Activated T-cell treated with anti-CD3 and anti-CD28 coated beads, Interleukin-2, amount 50 U/mL, for 72 hours (primary cell): ENCODE data around the gene WEE1. TPM values are rescaled to one million over a fixed set of nuclear protein-coding genes. Genes with fewer than 3 reads are reported as not detected.
"Not testable (repeated sequence)": the region's sequence is repeated elsewhere in the genome, so short reads cannot be mapped to it uniquely, and the experiment has no call there.

ENCODE experiments used
- ATAC-seq, 2 donors: fragments of 150-1000 bp; cut with Tn5 transposase; replicated peaks in 1 of 2; 2 replicates each; pipeline ENCODE4 v1.10.0; 2021; ENCODE audit warnings: moderate library complexity in 2 of 2, mild to moderate bottlenecking in 1 of 2
- DNase-seq, 2 donors: peaks; one replicate each; pipeline ENCODE4 v3.0.0; 2021 to 2022; ENCODE audit warnings: mixed read lengths in 1 of 2
- H3K27ac Mint-ChIP-seq: one replicate; pipeline ENCODE4 v1.8.0; 2022; ENCODE audit warnings: mild to moderate bottlenecking, moderate library complexity, mixed read lengths
- H3K27me3 Mint-ChIP-seq: one replicate; pipeline ENCODE4 v1.8.0; 2022; ENCODE audit warnings: low read depth, mixed read lengths
- H3K36me3 Mint-ChIP-seq, 2 donors: one replicate each; pipeline ENCODE4 v1.8.0; 2022; ENCODE audit warnings: mixed read lengths in 2 of 2, mild to moderate bottlenecking in 1 of 2; ENCODE audit not compliant: insufficient read depth in 2 of 2
- H3K4me1 Mint-ChIP-seq: one replicate; pipeline ENCODE4 v1.8.0; 2022; ENCODE audit warnings: low read depth, mixed read lengths
- H3K4me3 Mint-ChIP-seq, 2 donors: one replicate each; pipeline ENCODE4 v1.8.0; 2022; ENCODE audit warnings: mild to moderate bottlenecking in 2 of 2, mixed read lengths in 2 of 2, moderate library complexity in 2 of 2
- H3K9me3 Mint-ChIP-seq, 2 donors: one replicate each; pipeline ENCODE4 v1.8.0; 2022; ENCODE audit warnings: mixed read lengths in 2 of 2
- total RNA-seq, 2 donors: library from RNA; stranded (reverse); gene quantifications; one replicate each; pipeline ENCODE4 v1.2.3, GENCODE V29; 2022

WEE1 gene
- total RNA-seq, 2 donors from 2014 or later, result 41.6 to 45.5 TPM

DNA sequence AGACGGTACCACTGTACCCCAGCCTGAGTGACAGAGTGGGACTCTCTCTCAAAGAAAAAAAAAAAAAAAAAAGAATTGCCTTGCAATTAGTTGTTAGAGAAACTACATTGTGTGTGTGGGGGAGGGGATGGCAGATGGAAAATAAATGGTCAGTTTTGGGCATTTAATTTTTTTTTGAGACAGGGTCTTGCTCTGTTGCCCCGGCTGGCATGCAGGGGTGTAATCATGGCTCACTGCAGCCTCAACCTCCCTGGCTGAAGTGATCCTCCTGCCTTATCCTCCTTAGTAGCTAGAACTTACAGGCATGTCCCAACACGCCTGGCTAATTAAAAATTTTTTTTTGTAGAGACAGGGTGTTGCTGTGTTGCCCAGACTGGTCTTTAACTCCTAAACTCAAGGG is 36.4 kb downstream of the WEE1 start:
- Mint-ChIP-seq H3K4me3 (no peak overlapping the region), H3K27ac (no peak overlapping the region), H3K9me3 (no peaks in the 10 kb centered on the region)

DNA sequence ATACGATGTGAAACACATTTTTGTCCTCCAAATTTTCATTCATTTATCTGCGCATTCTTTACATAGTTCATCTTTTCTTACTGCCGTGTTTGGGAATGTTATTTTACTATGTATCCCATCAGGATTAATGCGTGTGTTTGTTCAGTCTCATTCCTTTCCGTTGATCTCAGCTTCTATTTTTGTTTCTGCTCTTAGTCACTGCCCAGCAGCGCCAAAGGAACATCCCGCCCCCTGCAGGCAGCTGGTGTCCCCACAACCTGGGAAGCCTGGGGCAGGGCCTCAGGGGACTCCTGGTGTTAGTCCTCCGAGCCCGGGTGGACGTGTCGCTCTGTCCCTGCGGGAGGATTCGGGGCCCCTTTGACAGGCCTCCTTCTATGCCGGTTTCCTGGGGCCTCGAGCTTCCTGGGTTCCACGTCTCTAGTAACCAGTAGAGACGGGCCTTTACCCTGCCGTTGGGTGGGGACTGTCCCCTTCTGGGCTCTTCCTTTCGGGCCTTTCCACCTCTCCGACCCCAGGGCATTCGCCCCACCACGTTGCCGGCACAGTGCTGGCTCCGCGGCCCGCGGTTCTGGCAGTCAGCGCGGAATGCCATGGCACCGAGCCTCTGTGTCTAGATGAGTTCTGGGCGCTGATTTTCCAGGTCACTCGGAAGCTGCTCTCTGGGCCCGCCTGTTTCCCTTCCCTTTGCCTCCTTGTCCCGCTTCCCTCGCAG is 39.8 kb downstream of the WEE1 start:
- no peaks in the 10 kb centered on the region for H3K27me3 Mint-ChIP-seq
- peaks cover 72% of the 10 kb centered on the region for H3K4me1 Mint-ChIP-seq
- H3K9me3 Mint-ChIP-seq, result no peaks in the 10 kb centered on the region
- peak; percentile 59 to 70 for ATAC-seq
- H3K36me3 Mint-ChIP-seq, result peaks cover 1 to 3% of the 10 kb centered on the region in 2 donors
- peak; percentile 91 for DNase-seq
- H3K27ac Mint-ChIP-seq, result peak overlapping the region; percentile 96
- peak overlapping the region; percentile 87 to 99 for H3K4me3 Mint-ChIP-seq

More for the DNA sequence above, 36.4 kb downstream of the WEE1 start:
- Mint-ChIP-seq H3K4me1 (peaks cover 48% of the 10 kb centered on the region), H3K36me3 (peaks cover 1 to 3% of the 10 kb centered on the region in 2 donors), H3K27me3 (peaks cover 6% of the 10 kb centered on the region)
- ATAC-seq (no peak), DNase-seq (no peak)

DNA sequence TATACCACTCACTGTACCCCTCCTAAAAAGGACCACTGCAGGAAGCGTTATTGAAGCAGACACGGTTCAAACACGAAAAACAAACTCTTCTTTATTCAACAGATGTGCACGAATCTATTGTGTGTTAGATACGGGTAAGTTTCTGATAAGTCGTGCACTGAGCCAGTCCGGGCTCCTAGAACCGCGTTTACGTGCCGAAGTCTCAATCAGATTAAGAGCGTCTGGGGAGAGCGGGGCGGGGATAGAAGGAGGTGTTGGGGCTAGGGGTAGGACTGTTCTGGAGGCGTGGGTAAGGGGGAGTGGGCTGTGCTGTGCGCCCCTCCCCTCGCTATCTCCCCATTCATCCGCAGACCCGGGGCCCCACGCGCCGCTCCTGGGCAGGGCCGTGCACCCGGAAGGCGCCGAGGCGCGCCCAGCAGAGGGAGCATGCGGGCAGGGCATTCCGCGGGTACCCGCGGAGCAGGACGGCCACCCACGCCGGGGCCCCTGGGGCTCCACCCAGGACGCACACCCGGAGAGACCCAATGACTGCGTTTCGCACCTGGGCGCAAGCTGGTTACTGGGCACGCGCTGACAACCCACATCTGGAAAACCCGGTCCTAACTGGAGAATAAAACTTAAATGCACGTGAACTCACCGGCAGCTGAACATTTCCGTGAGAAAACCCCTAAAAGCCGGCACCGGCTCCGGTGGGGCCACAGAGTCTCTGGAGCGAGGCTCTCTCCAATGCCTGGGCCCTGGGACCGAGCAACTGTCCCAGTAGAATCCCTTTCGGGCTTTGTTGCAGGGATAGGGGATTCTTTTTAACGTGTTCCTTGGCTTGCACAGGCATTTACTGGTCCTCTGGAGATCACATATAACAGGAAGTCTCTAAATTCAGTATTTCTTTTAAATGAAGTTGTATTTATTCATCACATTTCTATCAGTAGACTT is 40.6 kb downstream of the WEE1 start:
- Mint-ChIP-seq H3K27ac (peak overlapping the region; percentile 96), H3K4me3 (peak overlapping the region; percentile 87 to 99), H3K4me1 (peaks cover 66% of the 10 kb centered on the region), H3K36me3 (peaks cover 1 to 3% of the 10 kb centered on the region in 2 donors), H3K27me3 (no peaks in the 10 kb centered on the region), H3K9me3 (no peaks in the 10 kb centered on the region)
- peak; percentile 79 to 86 for ATAC-seq
- peak; percentile 95 for DNase-seq

DNA sequence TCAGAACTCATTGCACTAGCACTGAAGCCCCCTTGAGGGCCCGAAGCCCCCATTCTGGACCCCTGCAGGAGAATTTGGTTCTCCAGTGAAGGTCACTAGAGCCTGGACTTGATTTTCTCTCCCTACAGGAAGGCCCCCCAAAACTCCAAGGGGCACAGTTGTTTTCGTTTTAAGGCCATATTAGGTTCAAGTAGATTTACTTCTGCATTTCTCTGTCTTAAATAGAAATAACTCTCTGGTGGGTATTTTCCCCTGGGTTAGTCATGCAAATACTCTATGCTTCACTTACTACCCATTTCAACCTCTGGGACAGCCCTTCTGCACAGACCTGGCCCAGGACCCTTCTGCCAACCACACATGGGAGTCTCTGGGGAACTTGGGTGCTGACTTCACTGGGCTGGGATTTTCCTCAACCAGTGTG is 41.6 kb downstream of the WEE1 start:
- no peaks in the 10 kb centered on the region for H3K27me3 Mint-ChIP-seq
- H3K27ac Mint-ChIP-seq, result no peak overlapping the region

DNA sequence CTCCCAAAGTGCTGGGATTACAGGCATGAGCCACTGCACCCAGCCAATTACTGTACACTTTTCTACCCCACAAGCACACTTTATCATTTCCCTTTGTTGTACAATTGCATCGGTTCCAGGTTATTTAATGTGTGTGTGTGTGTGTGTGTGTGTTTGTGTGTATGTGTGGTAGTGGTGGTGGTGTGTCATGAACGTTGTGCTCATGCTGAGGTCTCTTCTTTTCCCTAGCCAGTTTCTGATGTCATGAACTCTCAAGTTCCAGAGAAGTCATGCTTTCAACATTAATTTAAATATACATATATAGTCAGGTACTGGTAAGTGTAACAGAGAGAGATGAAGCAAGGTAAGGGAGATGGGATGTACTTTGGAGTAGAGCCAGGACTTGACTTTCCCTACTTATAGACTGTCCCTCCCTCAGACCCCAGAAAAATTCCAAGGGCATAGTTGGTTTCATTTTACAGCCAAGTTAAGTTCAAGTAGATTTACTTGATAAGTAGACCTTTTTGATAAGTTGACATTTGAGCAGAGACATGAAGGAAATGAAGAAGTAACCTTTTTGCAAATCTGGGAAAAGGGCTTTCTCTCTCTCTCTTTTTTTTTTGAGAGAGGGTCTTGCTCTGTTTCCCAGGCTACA is 42.7 kb downstream of the WEE1 start:
- no peak overlapping the region for H3K27ac Mint-ChIP-seq
- H3K36me3 Mint-ChIP-seq, result no peaks in the 10 kb centered on the region
- ATAC-seq, result no peak
- H3K27me3 Mint-ChIP-seq, result no peaks in the 10 kb centered on the region
- peaks cover 56% of the 10 kb centered on the region for H3K4me1 Mint-ChIP-seq
- no peak for DNase-seq
- no peaks in the 10 kb centered on the region for H3K9me3 Mint-ChIP-seq
- H3K4me3 Mint-ChIP-seq, result no peak overlapping the region

More for the DNA sequence above, 41.6 kb downstream of the WEE1 start:
- DNase-seq (peak in 1 of 2 donors; percentile 28), ATAC-seq (no peak)
- H3K9me3 Mint-ChIP-seq, result no peaks in the 10 kb centered on the region
- peak overlapping the region; percentile 87 to 99 for H3K4me3 Mint-ChIP-seq
- H3K4me1 Mint-ChIP-seq, result peaks cover 61% of the 10 kb centered on the region
- no peaks in the 10 kb centered on the region for H3K36me3 Mint-ChIP-seq

DNA sequence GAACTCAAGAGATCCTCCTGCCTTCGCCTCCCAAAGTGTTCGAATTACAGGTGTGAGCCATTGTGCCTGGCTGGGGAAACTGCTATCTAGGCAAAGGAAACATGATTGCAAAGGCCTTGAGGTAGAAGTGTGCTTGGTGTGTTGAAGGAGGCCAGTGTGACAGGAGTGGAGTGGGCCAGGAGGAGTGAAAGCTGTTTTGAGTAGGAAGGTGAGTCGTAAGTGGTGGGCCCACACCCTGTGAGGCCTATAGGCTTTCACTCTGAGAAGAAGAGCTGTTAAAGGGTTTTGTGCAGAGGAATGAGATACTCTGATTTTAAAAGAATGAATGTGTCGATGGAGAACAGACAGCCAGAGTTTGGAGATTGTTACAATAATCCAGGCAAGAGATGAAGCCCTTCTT is 43.4 kb downstream of the WEE1 start:
- Mint-ChIP-seq H3K9me3 (no peaks in the 10 kb centered on the region), H3K4me3 (peak overlapping the region in 1 of 2 donors; percentile 1), H3K4me1 (peaks cover 50% of the 10 kb centered on the region), H3K27me3 (no peaks in the 10 kb centered on the region), H3K36me3 (no peaks in the 10 kb centered on the region), H3K27ac (no peak overlapping the region)
- DNase-seq (peak; percentile 37 to 62), ATAC-seq (peak; percentile 19 to 23)

DNA sequence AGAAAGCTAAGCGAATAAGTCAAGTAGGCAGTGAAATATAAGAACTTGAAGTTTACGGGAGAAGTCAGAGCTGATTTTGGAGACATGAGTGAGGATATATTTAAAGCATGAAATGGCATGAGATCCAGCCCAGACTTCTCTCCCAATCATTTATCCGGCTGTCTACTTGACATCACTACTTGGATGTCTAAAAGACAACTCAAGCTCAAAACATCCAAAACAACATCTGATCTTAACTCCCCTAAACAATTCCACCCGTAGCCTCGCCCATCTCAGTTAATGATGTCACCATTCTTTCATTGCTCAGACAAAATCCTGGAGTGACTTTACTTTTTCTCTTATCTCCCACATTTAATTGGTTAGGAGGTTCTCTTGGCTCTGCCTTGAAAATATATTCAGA is 44.5 kb downstream of the WEE1 start:
- ATAC-seq (no peak), DNase-seq (no peak)
- Mint-ChIP-seq H3K9me3 (no peaks in the 10 kb centered on the region), H3K4me3 (no peak overlapping the region), H3K36me3 (no peaks in the 10 kb centered on the region), H3K4me1 (peaks cover 41% of the 10 kb centered on the region), H3K27ac (no peak overlapping the region), H3K27me3 (no peaks in the 10 kb centered on the region)

DNA sequence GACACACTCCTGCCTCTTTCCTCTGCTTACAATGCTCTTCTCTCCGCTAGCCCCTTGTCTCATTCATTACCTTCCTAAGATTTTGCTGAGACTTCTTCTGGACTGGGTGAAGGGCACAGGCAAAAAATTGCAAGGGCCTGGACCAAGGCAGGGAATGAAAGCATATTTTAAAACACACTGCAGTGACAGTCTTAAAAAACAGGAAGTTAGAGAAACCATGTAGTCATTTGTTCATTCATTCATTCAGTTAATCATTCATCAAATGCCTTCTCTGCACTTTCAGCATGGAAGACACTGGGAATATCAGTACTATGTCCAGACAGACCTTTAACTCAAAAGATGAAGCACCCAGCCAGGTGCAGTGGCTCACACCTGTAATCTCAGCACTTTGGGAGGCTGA is 45.5 kb downstream of the WEE1 start:
- no peaks in the 10 kb centered on the region for H3K9me3 Mint-ChIP-seq
- H3K27ac Mint-ChIP-seq, result no peak overlapping the region
- no peaks in the 10 kb centered on the region for H3K36me3 Mint-ChIP-seq
- no peak overlapping the region for H3K4me3 Mint-ChIP-seq
- no peak for DNase-seq
- ATAC-seq, result no peak
- no peaks in the 10 kb centered on the region for H3K27me3 Mint-ChIP-seq
- H3K4me1 Mint-ChIP-seq, result peaks cover 31% of the 10 kb centered on the region

DNA sequence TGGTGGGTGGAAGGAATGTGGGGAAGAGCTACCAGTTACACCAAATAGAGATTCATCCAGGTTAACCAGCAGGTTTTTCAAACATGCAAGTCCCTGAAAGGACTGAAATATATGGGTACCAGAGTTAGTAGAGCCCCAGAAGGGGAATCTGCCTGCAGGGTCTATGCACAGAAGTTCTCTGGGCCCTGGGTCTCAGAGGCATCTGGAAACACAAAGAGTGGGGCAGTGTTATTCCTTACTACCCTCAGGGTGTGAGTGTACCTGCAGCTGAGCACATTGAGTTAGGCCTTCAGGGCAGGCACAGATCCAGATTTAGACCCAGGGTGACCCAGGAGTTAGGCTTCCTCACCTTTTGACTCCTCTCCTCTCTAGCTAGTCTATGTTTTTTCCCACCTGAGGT is 46.5 kb downstream of the WEE1 start:
- DNase-seq (no peak), ATAC-seq (no peak)
- Mint-ChIP-seq H3K9me3 (no peaks in the 10 kb centered on the region), H3K36me3 (no peaks in the 10 kb centered on the region), H3K4me1 (peaks cover 23% of the 10 kb centered on the region), H3K4me3 (no peak overlapping the region), H3K27ac (no peak overlapping the region), H3K27me3 (no peaks in the 10 kb centered on the region)

DNA sequence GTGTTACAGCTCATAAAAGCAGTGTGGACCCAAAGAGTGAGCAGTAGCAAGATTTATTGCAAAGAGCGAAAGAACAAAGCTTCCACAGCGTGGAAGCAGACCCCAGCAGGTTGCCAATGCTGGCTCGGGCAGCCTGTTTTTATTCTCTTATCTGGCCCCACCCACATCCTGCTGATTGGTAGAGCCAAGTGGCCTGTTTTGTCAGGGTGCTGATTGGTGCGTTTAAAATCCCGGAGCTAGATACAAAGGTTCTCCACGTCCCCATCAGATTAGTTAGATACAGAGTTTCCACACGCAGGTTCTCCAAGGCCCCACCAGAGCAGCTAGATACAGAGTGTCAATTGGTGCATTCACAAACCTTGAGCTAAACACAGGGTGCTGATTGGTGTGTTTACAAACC is 48.9 kb downstream of the WEE1 start:
- H3K27me3 Mint-ChIP-seq, DNase-seq, H3K36me3 Mint-ChIP-seq, H3K4me1 Mint-ChIP-seq, H3K9me3 Mint-ChIP-seq, ATAC-seq, H3K4me3 Mint-ChIP-seq, H3K27ac Mint-ChIP-seq: not testable (repeated sequence)

DNA sequence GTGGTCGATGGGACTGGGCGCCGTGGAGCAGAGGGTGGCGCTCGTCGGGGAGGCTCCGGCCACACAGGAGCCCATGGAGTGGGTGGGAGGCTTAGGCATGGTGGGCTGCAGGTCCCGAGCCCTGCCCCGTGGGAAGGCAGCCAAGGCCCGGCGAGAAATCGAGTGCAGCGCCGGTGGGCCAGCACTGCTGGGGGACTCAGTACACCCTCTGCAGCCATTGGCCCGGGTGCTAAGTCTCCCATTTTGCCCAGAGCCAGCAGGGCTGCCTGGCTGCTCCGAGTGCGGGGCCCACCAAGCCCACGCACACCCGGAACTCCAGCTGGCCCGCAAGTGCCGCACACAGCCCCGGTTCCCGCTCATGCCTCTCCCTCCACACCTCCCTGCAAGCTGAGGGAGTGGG is 49.6 kb downstream of the WEE1 start:
- not testable (repeated sequence) for H3K36me3 Mint-ChIP-seq, H3K27ac Mint-ChIP-seq, H3K4me3 Mint-ChIP-seq, H3K9me3 Mint-ChIP-seq, DNase-seq, H3K4me1 Mint-ChIP-seq, H3K27me3 Mint-ChIP-seq, ATAC-seq

DNA sequence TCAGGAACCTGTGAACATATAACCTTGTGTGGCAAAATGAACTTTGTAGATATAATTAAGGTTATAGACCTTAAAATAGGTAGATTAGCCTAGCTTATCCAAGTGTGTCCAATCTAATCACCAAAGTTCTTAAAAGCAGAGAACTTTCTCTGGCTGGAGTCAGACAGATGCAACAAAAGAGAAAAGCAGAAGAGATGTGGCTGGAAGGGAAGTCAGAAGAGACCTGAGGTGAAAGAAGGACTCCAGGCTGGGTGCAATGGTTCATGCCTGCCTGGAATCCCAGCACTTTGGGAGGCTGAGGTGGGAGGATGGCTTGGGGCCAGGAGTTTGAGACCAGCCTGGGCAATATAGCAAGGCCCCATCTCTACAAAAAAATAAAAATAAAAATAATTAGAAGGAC is 51.0 kb downstream of the WEE1 start:
- H3K36me3 Mint-ChIP-seq, result no peaks in the 10 kb centered on the region
- no peaks in the 10 kb centered on the region for H3K9me3 Mint-ChIP-seq
- no peak overlapping the region for H3K4me3 Mint-ChIP-seq
- H3K27me3 Mint-ChIP-seq, result no peaks in the 10 kb centered on the region
- no peaks in the 10 kb centered on the region for H3K4me1 Mint-ChIP-seq
- no peak overlapping the region for H3K27ac Mint-ChIP-seq
- DNase-seq, result no peak
- no peak for ATAC-seq

DNA sequence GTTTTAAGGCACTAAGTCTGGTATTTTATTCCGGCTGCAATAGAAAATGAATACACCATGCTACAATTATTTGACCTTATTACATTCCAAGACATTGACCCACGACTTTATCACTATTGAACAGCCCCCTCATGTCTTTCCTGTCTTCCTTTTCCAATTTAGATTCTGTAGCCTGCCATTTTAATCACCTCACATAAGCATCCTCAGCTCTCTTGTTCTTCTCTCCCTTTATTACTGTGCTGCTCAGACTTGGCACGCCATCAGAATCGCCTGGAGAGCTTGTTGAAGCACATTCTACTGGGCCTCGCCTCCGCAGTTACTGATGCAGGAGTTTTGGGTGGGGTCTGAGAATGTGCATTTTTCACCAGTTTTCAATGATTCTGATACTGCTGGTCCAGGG is 51.7 kb downstream of the WEE1 start:
- Mint-ChIP-seq H3K4me3 (no peak overlapping the region), H3K36me3 (no peaks in the 10 kb centered on the region), H3K27ac (no peak overlapping the region), H3K27me3 (no peaks in the 10 kb centered on the region), H3K4me1 (no peaks in the 10 kb centered on the region), H3K9me3 (no peaks in the 10 kb centered on the region)
- no peak for ATAC-seq
- DNase-seq, result no peak
